GM10266 (cell line): ENCODE data around the gene ARL4A.

Source experiments
- DNase-seq: peaks from one replicate; pipeline ENCODE4 v3.0.0; 2012; ENCODE audit errors: extremely low spot score
- TF ChIP-seq, protein P1 (sequence below): IDR thresholded peaks from 2 replicates; pipeline ENCODE4 v1.5.1; 2012; ENCODE audit warnings: mild to moderate bottlenecking, low read depth; ENCODE audit not compliant: control insufficient read depth, insufficient read depth; ENCODE audit errors: missing control alignments

The ARL4A gene

DNA sequence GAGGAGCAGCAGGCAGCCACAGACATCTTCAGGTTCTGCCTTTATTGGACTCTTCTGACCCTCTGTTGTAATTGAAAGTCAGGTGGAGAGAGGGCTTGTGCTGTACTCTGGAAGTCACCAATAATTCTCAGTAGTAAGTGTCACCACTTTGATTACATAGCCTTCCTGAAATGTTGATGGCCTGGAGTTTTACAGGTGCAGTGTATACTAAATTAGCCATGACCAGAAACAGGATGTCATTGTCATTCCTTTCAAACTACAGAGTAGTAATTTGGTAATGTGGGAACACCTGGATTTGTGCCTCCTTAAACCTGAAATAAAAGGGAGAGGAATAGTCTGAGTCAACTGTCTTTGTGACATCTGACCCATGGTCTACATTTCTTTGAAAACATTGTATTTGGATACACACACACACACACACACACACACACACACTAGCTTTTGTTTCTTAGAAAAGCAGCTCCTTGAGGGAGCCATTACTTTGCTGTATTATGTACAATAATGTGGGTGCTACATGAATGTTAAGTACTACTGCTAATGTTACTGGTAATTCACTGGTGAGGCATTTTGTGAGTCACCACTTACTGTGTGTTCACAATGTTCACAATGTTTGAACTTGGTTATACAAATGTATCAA lies 19.6 kb downstream of the ARL4A start:
- TF ChIP-seq, protein P1, sequence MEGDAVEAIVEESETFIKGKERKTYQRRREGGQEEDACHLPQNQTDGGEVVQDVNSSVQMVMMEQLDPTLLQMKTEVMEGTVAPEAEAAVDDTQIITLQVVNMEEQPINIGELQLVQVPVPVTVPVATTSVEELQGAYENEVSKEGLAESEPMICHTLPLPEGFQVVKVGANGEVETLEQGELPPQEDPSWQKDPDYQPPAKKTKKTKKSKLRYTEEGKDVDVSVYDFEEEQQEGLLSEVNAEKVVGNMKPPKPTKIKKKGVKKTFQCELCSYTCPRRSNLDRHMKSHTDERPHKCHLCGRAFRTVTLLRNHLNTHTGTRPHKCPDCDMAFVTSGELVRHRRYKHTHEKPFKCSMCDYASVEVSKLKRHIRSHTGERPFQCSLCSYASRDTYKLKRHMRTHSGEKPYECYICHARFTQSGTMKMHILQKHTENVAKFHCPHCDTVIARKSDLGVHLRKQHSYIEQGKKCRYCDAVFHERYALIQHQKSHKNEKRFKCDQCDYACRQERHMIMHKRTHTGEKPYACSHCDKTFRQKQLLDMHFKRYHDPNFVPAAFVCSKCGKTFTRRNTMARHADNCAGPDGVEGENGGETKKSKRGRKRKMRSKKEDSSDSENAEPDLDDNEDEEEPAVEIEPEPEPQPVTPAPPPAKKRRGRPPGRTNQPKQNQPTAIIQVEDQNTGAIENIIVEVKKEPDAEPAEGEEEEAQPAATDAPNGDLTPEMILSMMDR, result no peak
- no peak for DNase-seq

DNA sequence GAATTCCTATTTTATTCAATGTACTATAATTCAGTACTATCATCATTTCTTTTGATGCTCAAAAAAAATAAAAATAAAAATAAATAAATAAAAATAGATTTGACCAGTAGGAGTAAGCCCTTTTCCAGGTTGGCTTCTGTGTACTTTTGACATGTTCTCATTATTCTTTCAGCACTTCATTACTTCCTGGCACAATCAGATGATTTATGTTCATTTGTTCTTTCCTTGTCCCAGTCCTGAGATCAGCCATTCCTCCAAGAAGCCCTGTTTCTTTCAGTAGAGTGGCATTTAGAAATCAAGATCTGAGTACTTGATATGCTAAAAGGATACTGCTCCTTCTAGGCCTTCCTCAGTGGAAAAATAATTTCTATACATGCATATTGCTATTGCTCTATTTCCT lies 20.9 kb downstream of the ARL4A start:
- TF ChIP-seq, protein P1, result no peak
- no peak for DNase-seq

- TF ChIP-seq, protein P1, result no peak
- DNase-seq, result no peak
Measured at GRCh38 chr7:12709726-12710502, 22.5 kb downstream of the ARL4A start.

DNA sequence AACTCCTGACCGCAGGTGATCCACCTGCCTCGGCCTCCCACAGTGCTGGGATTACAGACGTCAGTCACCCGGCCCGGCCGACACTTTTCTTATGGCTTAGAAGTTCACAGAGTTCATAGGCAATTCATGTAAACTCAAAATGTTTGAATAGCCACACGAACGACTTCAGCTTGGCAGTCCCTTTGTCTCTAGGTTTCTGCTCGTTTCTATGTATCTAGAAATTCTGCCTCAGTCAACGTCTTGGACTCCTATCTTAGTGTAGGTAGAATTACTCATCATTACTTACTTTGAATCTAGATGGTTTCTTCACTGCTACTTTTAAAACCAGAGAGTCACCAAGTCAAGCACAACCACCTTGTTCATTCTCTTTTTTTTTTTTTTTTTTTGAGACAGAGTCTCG lies 23.7 kb downstream of the ARL4A start:
- no peak for DNase-seq
- TF ChIP-seq, protein P1, result no peak

DNA sequence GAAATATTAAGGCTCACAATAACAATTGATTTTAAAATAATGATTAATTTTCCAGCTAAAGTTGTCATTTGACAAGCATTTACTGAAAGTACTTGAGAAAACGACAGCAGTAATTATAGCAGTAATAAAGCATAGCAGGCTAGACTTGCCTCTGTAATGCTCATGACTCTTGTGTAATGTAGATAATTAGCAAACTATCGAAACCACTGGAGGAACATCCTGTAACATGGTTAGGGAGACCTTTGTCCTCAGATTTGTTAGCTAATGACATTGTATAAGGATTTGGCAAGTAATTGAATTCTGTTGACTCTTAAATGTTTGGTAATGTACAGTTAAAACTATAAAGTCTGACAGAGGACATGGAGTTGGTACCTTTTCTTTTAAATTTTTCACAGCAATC lies 24.8 kb downstream of the ARL4A start:
- DNase-seq, result no peak
- TF ChIP-seq, protein P1, result no peak

- no peak for DNase-seq
Measured at GRCh38 chr7:12713625-12714378, 26.4 kb downstream of the ARL4A start.

More at GRCh38 chr7:12713625-12714378, 26.4 kb downstream of the ARL4A start:
- TF ChIP-seq, protein P1, result no peak
